HepG2 (cell line): ENCODE measurements around the gene ULBP2. TPM values are rescaled to one million over a fixed set of nuclear protein-coding genes. Genes with fewer than 3 reads are reported as not detected.

ENCODE experiments used
- ARNT2 ChIP-seq: sonication (generic); formaldehyde crosslinking; IDR thresholded peaks from 2 replicates; pipeline ENCODE4 v1.8.0; 2022; ENCODE audit warnings: mild to moderate bottlenecking, low read depth, missing genetic modification reagents, moderate library complexity
- CREM ChIP-seq, 2 experiments: sonication (generic) in 1 of 2; formaldehyde crosslinking in 1 of 2; IDR thresholded peaks; 2 replicates each; pipeline versions ENCODE4 v1.4.0 to v1.6.1; 2016 to 2020; ENCODE audit warnings: antibody characterized with exemption in 1 of 2, mild to moderate bottlenecking in 1 of 2, missing genetic modification reagents in 1 of 2
- ETV5 ChIP-seq: IDR thresholded peaks from 2 replicates; pipeline ENCODE4 v1.6.1; 2018; ENCODE audit warnings: missing biosample characterization, missing genetic modification reagents, inconsistent platforms, borderline replicate concordance
- GLI4 ChIP-seq: sonication (generic); formaldehyde crosslinking; IDR thresholded peaks from 2 replicates; pipeline ENCODE4 v1.5.1; 2020; ENCODE audit warnings: missing genetic modification reagents, mild to moderate bottlenecking, moderate library complexity, borderline replicate concordance
- GTF2F1 ChIP-seq: fragments of 150-350 bp; IDR thresholded peaks from 2 replicates; pipeline ENCODE4 v1.6.1; 2014; ENCODE audit warnings: low read length
- HDAC6 ChIP-seq: fragments of 200-600 bp; sonication (generic); IDR thresholded peaks from 2 replicates; pipeline ENCODE4 v1.7.0; 2017; ENCODE audit warnings: mild to moderate bottlenecking, antibody characterized with exemption, low read length, low read depth
- NR2F2 ChIP-seq: IDR thresholded peaks from 2 replicates; pipeline ENCODE4 v1.6.1; 2012; ENCODE audit warnings: low read depth, inconsistent platforms, borderline replicate concordance
- PAF1 ChIP-seq: IDR thresholded peaks from 2 replicates; pipeline ENCODE4 v1.6.1; 2016; ENCODE audit warnings: missing genetic modification reagents, missing compliant biosample characterization
- PPARG ChIP-seq: conservative IDR thresholded peaks from 2 replicates; pipeline ENCODE4 v1.6.1; 2016; ENCODE audit warnings: missing biosample characterization, missing genetic modification reagents
- SMARCE1 ChIP-seq: fragments of 450-650 bp; IDR thresholded peaks from 2 replicates; pipeline ENCODE4 v1.6.1; 2017; ENCODE audit warnings: borderline replicate concordance
- SMC3 ChIP-seq: IDR thresholded peaks from 2 replicates; pipeline ENCODE4 v1.6.1; 2011; ENCODE audit warnings: low read length, improper control_type of control experiment
- TCF7 ChIP-seq: sonication (generic); IDR thresholded peaks from 2 replicates; pipeline ENCODE4 v1.6.1; 2016; ENCODE audit warnings: antibody characterized with exemption, low read depth
- TMF1 ChIP-seq: sonication (generic); formaldehyde crosslinking; IDR thresholded peaks from 2 replicates; pipeline ENCODE4 v1.8.1; 2022; ENCODE audit warnings: low read depth, missing genetic modification reagents
- ZBTB38 ChIP-seq: sonication (generic); formaldehyde crosslinking; IDR thresholded peaks from 2 replicates; pipeline ENCODE4 v1.5.1; 2020; ENCODE audit warnings: mild to moderate bottlenecking, missing genetic modification reagents
- ZBTB4 ChIP-seq: sonication (generic); formaldehyde crosslinking; IDR thresholded peaks from 2 replicates; pipeline ENCODE4 v1.4.0; 2020; ENCODE audit warnings: missing genetic modification reagents, mild to moderate bottlenecking, borderline replicate concordance
- ZBTB44 ChIP-seq: sonication (generic); formaldehyde crosslinking; IDR thresholded peaks from 2 replicates; pipeline ENCODE4 v1.4.0; 2020; ENCODE audit warnings: missing genetic modification reagents
- ZC3H4 ChIP-seq: sonication (generic); formaldehyde crosslinking; IDR thresholded peaks from 2 replicates; pipeline ENCODE4 v1.4.0; 2020; ENCODE audit warnings: missing genetic modification reagents, borderline replicate concordance
- ZNF547 ChIP-seq: sonication (generic); formaldehyde crosslinking; IDR thresholded peaks from 2 replicates; pipeline ENCODE4 v1.5.1; 2020; ENCODE audit warnings: mild to moderate bottlenecking, missing genetic modification reagents
- ZNF704 ChIP-seq: sonication (generic); formaldehyde crosslinking; IDR thresholded peaks from 2 replicates; pipeline ENCODE4 v1.8.1; 2023; ENCODE audit warnings: mild to moderate bottlenecking, inconsistent platforms, moderate library complexity, missing genetic modification reagents, borderline replicate concordance
- ZNF788 ChIP-seq: sonication (generic); formaldehyde crosslinking; IDR thresholded peaks from 2 replicates; pipeline ENCODE4 v1.5.0; 2020; ENCODE audit warnings: mild to moderate bottlenecking, missing genetic modification reagents, borderline replicate concordance
- ZNF816 ChIP-seq: sonication (generic); formaldehyde crosslinking; IDR thresholded peaks from 2 replicates; pipeline ENCODE4 v1.8.0; 2022; ENCODE audit warnings: missing genetic modification reagents, mild to moderate bottlenecking, borderline replicate concordance
- polyA plus RNA-seq, 8 experiments: library from polyadenylated mRNA; depleted of rRNA in 3 of 8; stranded (reverse) in 7 of 8; unstranded in 1 of 8; fragments of >200 nt; fragmentation: Illumina TruSeq in 4 of 8; extraction: Trizol in 4 of 8; gene quantifications; 2 replicates each; pipeline versions ENCODE4 v1.2.1 to v1.2.3, GENCODE V29; 2011 to 2016; ENCODE audit warnings: low read depth in 4 of 8, missing spikeins in 1 of 8, mixed read lengths in 1 of 8; ENCODE audit not compliant: insufficient read depth in 1 of 8
- total RNA-seq, 5 experiments: library from RNA; depleted of rRNA; stranded (reverse); fragments of >200 nt; fragmentation: Illumina TruSeq; extraction: Trizol; gene quantifications; 2 replicates each; pipeline ENCODE4 v1.2.3, GENCODE V29; 2016; ENCODE audit warnings: low read depth in 1 of 5

ULBP2 gene
- total and polyA plus RNA-seq, 2 of the 13 experiments (the other 11 are each of a cell fraction or from before 2014, with no cell fraction given) = not detected

- TF ChIP-seq HDAC6 (no peak), GLI4 (0 out of 2 replicates have a peak, but pooled peaks have one; percentile 68), NR2F2 (no peak), ZNF816 (CRISPR knock-in tag) (no peak), CREM (IDR thresholded peaks at IDR 0.05) (no peak), CREM (CRISPR knock-in tag; IDR thresholded peaks at IDR 0.05) (no peak), SMC3 (no peak), ZNF704 (CRISPR knock-in tag) (no peak), PPARG (CRISPR knock-in tag) (no peak), ETV5 (CRISPR knock-in tag) (0 out of 2 replicates have a peak, but pooled peaks have one; percentile 6), ZBTB38 (peak; percentile 22; the same call in 1 of the 2 replicates), ZNF788 (CRISPR knock-in tag) (no peak), ZC3H4 (CRISPR knock-in tag) (no peak), GTF2F1 (no peak), ZBTB44 (CRISPR knock-in tag) (no peak), ZNF547 (peak; percentile 63), PAF1 (CRISPR knock-in tag) (no peak), SMARCE1 (no peak), ARNT2 (CRISPR knock-in tag) (0 out of 2 replicates have a peak, but pooled peaks have one; percentile 52), TMF1 (CRISPR knock-in tag) (no peak), ZBTB4 (0 out of 2 replicates have a peak, but pooled peaks have one; percentile 21), TCF7 (no peak)
Measured at GRCh38 chr6:149925253-149925973, 16.4 kb upstream of the ULBP2 start (continued).
